PC-9 (cell line): ENCODE results near the gene USP54. TPM values are rescaled to one million over a fixed set of nuclear protein-coding genes. Genes with fewer than 3 reads are reported as not detected.

Experiments used
- BruUV-seq: library from RNA; stranded (reverse); fragments of 400-500 nt; replicated peaks from 2 replicates; lab custom pipeline; 2021; lab: Mats Ljungman, UMichigan
- CTCF ChIA-PET: fragments of 300-600 bp; sonication (Branson Sonifier 250); formaldehyde crosslinking; loops from one replicate; lab custom pipeline; 2022; ENCODE audit warnings: antibody characterized with exemption; lab: Charles Lee
- POLR2A ChIA-PET: fragments of 300-600 bp; sonication (Branson Sonifier 250); formaldehyde crosslinking; loops from one replicate; lab custom pipeline; 2022; ENCODE audit warnings: antibody characterized with exemption; ENCODE audit not compliant: unreplicated experiment; lab: Charles Lee
- DNase-seq, 2 experiments: peaks; one replicate each; pipeline versions ENCODE4 v3.0.0 to v3.0.0-alpha.2; 2015 to 2022; ENCODE audit warnings: mixed read lengths in 1 of 2
- H2AFZ ChIP-seq: fragments of 200-600 bp; sonication (generic); 2 replicates; pipeline ENCODE4 v1.8.1; 2017; ENCODE audit warnings: antibody characterized with exemption
- H3F3A ChIP-seq: fragments of 200-600 bp; sonication (generic); 2 replicates; pipeline ENCODE4 v1.8.1; 2017; ENCODE audit warnings: antibody characterized with exemption, mild to moderate bottlenecking, low read depth; ENCODE audit not compliant: insufficient read depth
- H3K27ac ChIP-seq: fragments of 200-600 bp; sonication (generic); 2 replicates; pipeline ENCODE4 v1.6.1; 2016; ENCODE audit warnings: mixed run types
- H3K27me3 ChIP-seq: fragments of 200-600 bp; sonication (generic); 2 replicates; pipeline ENCODE4 v1.6.1; 2016; ENCODE audit warnings: low read depth, mixed run types; ENCODE audit not compliant: insufficient read depth
- H3K36me3 ChIP-seq: fragments of 200-600 bp; sonication (generic); 2 replicates; pipeline ENCODE4 v1.6.1; 2016; ENCODE audit warnings: low read depth, mixed run types
- H3K4me1 ChIP-seq: fragments of 200-600 bp; sonication (generic); replicated peaks from 2 replicates; pipeline ENCODE4 v1.6.1; 2016; ENCODE audit warnings: mixed run types; ENCODE audit not compliant: insufficient read depth
- H3K4me2 ChIP-seq: fragments of 200-600 bp; sonication (generic); 2 replicates; pipeline ENCODE4 v1.6.1; 2017; ENCODE audit warnings: mixed run types
- H3K4me3 ChIP-seq: fragments of 200-600 bp; sonication (generic); 2 replicates; pipeline ENCODE4 v1.6.1; 2016; ENCODE audit warnings: mixed run types
- H3K79me2 ChIP-seq: fragments of 200-600 bp; sonication (generic); 2 replicates; pipeline ENCODE4 v1.6.1; 2017; ENCODE audit warnings: low read depth, mixed run types
- H3K9me2 ChIP-seq: fragments of 200-600 bp; sonication (generic); 2 replicates; pipeline ENCODE4 v1.8.1; 2017; ENCODE audit warnings: mild to moderate bottlenecking; ENCODE audit not compliant: insufficient read depth
- H3K9me3 ChIP-seq: fragments of 200-600 bp; sonication (generic); 2 replicates; pipeline ENCODE4 v1.8.1; 2016; ENCODE audit warnings: low read depth; ENCODE audit not compliant: insufficient read depth
- H4K20me1 ChIP-seq: fragments of 200-600 bp; sonication (generic); 2 replicates; pipeline ENCODE4 v1.8.1; 2017; ENCODE audit not compliant: insufficient read depth
- CTCF ChIP-seq: fragments of 200-600 bp; sonication (generic); conservative IDR thresholded peaks from 2 replicates; pipeline ENCODE4 v1.6.1; 2017; ENCODE audit warnings: mixed run types, antibody characterized with exemption, mild to moderate bottlenecking, moderate library complexity
- EZH2 ChIP-seq: fragments of 200-600 bp; sonication (generic); IDR thresholded peaks from 2 replicates; pipeline ENCODE4 v1.8.0; 2017; ENCODE audit warnings: antibody characterized with exemption, low read depth
- intact Hi-C: fragments of 100-400 bp; cut with micrococcal nuclease; formaldehyde crosslinking; loops from one replicate; pipeline ENCODE4 v1.10.0; 2022; ENCODE audit not compliant: unreplicated experiment
- total RNA-seq: library from RNA; stranded (reverse); gene quantifications from 2 replicates; pipeline ENCODE4 v1.2.3, GENCODE V29; 2021

The USP54 gene
- total RNA-seq, 1 experiment from 2014 or later: 52.4 TPM

- H3K9me3 ChIP-seq: no peaks in the 10 kb centered on the region
- no peak for DNase-seq
- intact Hi-C loops: no loop called here
- no peaks in the 10 kb centered on the region for H4K20me1 ChIP-seq
- no TSS peak for BruUV-seq
- TF ChIP-seq EZH2 (no peak), CTCF (no peak)
- peaks cover 30% of the 10 kb centered on the region for H3F3A ChIP-seq
- no peaks in the 10 kb centered on the region for H3K36me3 ChIP-seq
- no peak overlapping the region for H3K27ac ChIP-seq
- H3K4me2 ChIP-seq: no peak overlapping the region
- no peaks in the 10 kb centered on the region for H3K27me3 ChIP-seq
- peaks cover 33% of the 10 kb centered on the region for H3K4me1 ChIP-seq
- peaks cover 12% of the 10 kb centered on the region; the same call in 1 of the 2 replicates for H3K79me2 ChIP-seq
- ChIA-PET POLR2A (interaction anchor here (0.6 kb wide), 1 partner anchor 109 kb away, joined by 3 read pairs; no protein-coding TSS in a partner anchor), CTCF (no interaction called here)
- no peak overlapping the region for H3K4me3 ChIP-seq
- H2AFZ ChIP-seq: no peak overlapping the region
- no peaks in the 10 kb centered on the region for H3K9me2 ChIP-seq
Observed at GRCh38 chr10:73597346-73597745, 6.2 kb upstream of the USP54 start.

- BruUV-seq: no TSS peak
- Histone ChIP-seq H3K4me2 (no peak overlapping the region), H3F3A (peaks cover 38% of the 10 kb centered on the region), H3K36me3 (no peaks in the 10 kb centered on the region), H3K9me3 (no peaks in the 10 kb centered on the region), H3K79me2 (peaks cover 15% of the 10 kb centered on the region), H3K4me3 (no peak overlapping the region), H4K20me1 (no peaks in the 10 kb centered on the region), H2AFZ (no peak overlapping the region), H3K9me2 (no peaks in the 10 kb centered on the region), H3K4me1 (peaks cover 48% of the 10 kb centered on the region), H3K27me3 (no peaks in the 10 kb centered on the region), H3K27ac (no peak overlapping the region)
- no peak for TF ChIP-seq EZH2
- TF ChIP-seq CTCF: no peak
- DNase-seq: no peak
- ChIA-PET POLR2A (interaction anchor here (0.6 to 0.7 kb wide), 2 partner anchors 16 to 31 kb away, joined by 7 to 16 read pairs; no protein-coding TSS in a partner anchor), CTCF (interaction anchor here (0.7 kb wide), 1 partner anchor 168 kb away, joined by 3 read pairs; no protein-coding TSS in a partner anchor)
- intact Hi-C loops: no loop called here
Observed at GRCh38 chr10:73593812-73594211, 2.7 kb upstream of the USP54 start.

- H3K79me2 ChIP-seq: peaks cover 22% of the 10 kb centered on the region
- no peaks in the 10 kb centered on the region for H3K9me2 ChIP-seq
- CTCF ChIA-PET: no interaction called here
- intact Hi-C loops: no loop called here
- no peaks in the 10 kb centered on the region for H4K20me1 ChIP-seq
- peaks cover 55% of the 10 kb centered on the region for H3K4me1 ChIP-seq
- H3K36me3 ChIP-seq: no peaks in the 10 kb centered on the region
- no peak overlapping the region for H3K4me2 ChIP-seq
- no peaks in the 10 kb centered on the region for H3K27me3 ChIP-seq
- H3F3A ChIP-seq: peaks cover 44% of the 10 kb centered on the region
- H3K9me3 ChIP-seq: no peaks in the 10 kb centered on the region
- no TSS peak for BruUV-seq
- DNase-seq: no peak
- no peak overlapping the region for H2AFZ ChIP-seq
- peak overlapping the region; percentile 84 for H3K27ac ChIP-seq
- no peak for TF ChIP-seq CTCF
- no peak for TF ChIP-seq EZH2
- H3K4me3 ChIP-seq: no peak overlapping the region
- POLR2A ChIA-PET: interaction anchor here (0.6 kb wide), 1 partner anchor 31 kb away, joined by 7 read pairs; no protein-coding TSS in a partner anchor
Observed at GRCh38 chr10:73593110-73593509, 2.0 kb upstream of the USP54 start.
